HEK293T (cell line): Measurements from ENCODE around the gene FCN2.

Source experiments
- BHLHE40 ChIP-seq: fragments of 450-650 bp; IDR thresholded peaks from 2 replicates; pipeline ENCODE4 v1.6.1; 2016; ENCODE audit warnings: mild to moderate bottlenecking, moderate library complexity, borderline replicate concordance
- L3MBTL2 ChIP-seq: fragments of 450-650 bp; conservative IDR thresholded peaks from 2 replicates; pipeline ENCODE4 v1.6.1; 2016; ENCODE audit warnings: mild to moderate bottlenecking
- SUZ12 ChIP-seq: fragments of 450-650 bp; IDR thresholded peaks from 2 replicates; pipeline ENCODE4 v1.6.1; 2016; ENCODE audit warnings: mild to moderate bottlenecking

- no peak for TF ChIP-seq BHLHE40
- no peak for TF ChIP-seq L3MBTL2
- no peak for TF ChIP-seq SUZ12
These were observed 24.7 kb upstream of the FCN2 start for GRCh38 chr9:134855900-134856377.
